Activated naive CD8-positive, alpha-beta T cell treated with anti-CD3 and anti-CD28 coated beads, Interleukin-2, amount 50 U/mL, for 16 hours (primary cell): ENCODE data around the gene ATM.
"Not testable (repeated sequence)": the region's sequence is repeated elsewhere in the genome, so short reads cannot be mapped to it uniquely, and the experiment has no call there.

Source experiments
- DNase-seq: peaks from one replicate; pipeline ENCODE4 v3.0.0-alpha.2; 2020; ENCODE audit warnings: low read depth, low spot score

ATM gene

DNA sequence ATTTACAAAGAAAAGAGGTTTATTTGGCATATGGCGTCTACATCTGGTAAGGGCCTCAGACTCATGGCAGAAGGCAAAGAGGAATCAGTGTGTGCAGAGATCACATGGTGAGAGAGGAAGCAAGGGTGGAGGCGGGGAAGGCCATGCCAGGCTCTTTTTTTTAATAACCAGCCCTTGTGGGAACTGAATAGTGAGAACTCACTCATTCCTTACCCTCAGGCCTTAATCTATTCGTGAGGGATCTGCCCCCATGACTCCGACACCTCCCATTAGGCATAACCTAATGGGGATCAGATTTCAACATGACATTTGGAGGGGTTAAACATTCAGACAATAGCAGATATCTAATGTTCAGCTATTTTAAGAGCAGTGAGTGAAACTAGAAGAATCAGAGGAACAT is 55.7 kb downstream of the ATM start:
- no peak for DNase-seq

DNA sequence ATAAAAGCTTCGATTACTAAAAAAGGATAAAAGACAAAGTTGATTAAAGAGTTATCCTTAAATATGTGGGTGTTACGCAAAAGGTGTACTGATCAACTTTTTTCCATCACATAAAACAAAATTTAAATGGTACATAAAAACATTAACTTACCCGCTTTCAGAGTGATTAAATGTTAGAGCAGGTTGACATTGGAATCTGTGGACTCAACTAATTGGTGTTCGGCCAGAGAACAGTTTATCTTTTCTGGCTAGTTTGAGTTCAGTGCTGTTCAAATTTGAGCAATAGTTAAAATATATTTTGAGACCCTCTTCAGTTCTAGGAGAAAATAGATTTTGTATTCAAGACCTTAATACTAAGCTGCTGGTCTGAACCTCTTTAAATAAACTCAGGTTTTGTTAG is 56.1 kb downstream of the ATM start:
- no peak for DNase-seq

DNA sequence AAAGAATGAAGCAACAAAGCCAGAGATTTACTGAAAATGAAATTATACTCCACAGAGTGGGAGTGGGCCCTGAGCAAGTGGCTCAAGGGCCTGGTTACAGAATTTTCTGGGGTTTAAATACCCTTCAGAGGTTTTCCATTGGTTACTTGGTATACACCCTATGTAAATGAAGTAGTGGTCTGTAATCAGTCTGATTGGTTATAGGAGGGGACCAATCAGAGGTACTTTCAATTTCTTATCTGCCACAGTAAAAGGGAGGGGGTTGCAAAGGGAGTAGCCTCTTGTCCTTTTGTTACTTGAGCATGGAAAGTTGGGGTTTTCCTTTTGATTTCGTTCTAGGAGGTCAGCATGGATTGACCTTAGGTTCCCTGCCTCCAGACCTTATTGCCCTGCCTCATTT is 63.5 kb downstream of the ATM start:
- no peak for DNase-seq

DNA sequence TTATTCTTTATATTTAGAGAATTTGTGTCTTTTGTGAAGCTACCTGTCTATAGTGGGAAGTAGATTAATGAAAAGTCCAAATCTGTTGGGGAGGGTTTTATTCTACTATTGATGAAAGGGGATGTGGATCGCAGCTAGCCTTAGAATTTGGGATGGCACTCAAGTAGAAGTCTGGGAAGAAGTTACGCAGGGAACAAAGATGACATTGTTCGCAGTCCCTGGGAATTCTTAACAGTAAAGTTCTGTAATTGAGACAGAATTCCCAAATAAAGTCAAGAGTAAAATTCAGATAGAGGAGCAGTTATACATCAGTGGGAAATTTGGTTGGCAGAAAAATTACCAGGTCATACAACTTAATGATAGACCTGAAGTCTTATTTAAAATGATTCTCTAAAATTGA is 64.1 kb downstream of the ATM start:
- no peak for DNase-seq

DNA sequence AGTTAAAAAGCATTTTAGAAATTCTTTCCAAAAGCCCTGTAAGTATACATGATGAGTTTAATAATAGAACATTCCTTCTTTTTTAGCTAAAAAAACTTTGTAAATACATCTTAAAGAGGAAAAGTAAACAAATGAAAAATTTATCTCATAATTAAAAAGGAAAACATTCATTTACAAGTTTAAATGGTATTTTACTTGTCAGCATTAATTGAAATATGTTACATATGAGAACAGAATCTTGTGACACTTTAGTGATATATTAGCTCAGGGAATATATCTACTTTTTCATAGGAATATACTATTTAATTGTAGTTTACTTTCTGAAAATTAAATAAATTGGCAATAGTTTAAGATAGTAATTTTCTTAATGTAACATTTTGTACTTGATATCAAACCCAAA is 66.2 kb downstream of the ATM start:
- DNase-seq, result not testable (repeated sequence)

DNA sequence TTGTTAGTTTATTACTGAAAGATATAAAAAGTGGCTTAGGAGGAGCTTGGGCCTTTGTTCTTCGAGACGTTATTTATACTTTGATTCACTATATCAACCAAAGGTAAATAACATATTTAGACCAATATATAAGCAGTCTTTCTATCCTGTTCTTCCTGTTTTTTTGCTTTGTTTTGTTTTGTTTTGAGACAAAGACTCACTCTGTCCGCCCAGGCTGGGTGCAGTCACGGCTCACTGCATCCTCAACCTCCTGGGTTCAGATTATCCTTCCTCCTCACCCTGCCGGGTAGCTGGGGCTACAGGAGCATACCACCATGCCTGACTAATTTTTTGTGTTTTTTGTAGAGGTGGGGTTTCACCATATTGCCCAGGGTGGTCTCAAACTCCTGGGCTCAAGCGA is 66.8 kb downstream of the ATM start:
- no peak for DNase-seq

DNA sequence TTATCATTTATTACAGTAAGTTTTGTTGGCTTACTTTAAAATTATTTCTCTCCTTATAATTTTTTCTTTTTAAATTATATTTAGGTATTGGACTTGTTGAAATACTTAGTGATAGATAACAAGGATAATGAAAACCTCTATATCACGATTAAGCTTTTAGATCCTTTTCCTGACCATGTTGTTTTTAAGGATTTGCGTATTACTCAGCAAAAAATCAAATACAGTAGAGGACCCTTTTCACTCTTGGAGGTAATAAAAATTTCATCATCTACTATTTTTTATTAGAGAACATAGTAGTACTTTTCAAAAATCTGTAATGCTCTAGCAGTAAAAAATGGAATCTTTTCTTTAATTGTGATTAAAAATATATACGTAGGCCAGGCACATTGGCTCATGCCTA is 70.4 kb downstream of the ATM start:
- DNase-seq, result no peak

DNA sequence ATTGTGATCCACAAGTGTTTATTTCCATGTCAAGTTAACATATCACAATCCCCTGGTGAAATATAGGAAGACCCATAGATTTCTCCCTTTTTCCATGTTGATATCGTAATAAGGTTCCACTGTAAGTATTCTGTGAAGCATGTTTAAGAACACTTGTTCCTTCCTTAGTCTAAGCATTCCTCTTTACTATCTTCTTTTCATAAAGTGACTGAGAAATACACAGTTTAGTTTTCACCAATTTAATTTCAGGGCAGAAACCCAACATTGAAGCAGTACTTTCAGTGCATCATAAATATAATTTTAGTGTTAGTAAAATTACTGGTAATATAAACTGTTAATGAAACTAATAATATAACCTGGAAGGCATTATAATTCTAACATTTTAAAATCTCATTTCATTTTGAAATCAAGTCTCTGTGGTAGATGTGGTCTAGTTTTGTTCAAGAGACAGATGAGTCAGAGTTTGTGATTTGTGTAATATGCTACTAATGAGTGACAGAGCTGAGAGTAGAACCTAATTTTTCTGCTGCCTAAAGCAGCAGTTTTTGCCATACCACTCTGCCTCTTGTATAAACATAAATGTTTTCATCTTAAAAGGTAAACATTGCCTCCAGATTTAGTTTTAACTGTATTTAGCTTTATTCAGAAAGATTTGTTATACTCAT is 79.4 kb downstream of the ATM start:
- DNase-seq, result no peak

DNA sequence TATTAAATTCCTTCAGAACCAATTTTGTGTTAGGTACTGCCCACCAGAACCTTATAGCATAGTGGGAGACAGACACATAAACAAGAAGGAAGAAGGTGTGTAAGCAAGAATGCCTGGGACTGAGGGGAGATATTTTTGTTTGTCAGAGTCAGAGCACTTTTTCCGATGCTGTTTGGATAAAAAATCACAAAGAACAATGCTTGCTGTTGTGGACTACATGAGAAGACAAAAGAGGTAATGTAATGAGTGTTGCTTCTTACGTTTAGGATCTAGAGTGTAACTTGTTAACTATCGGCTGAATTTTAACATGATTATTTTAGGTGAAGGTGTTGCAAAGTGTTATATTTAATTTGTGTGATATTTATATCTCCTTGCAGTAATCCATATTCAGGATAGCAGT is 84.9 kb downstream of the ATM start:
- DNase-seq, result no peak

DNA sequence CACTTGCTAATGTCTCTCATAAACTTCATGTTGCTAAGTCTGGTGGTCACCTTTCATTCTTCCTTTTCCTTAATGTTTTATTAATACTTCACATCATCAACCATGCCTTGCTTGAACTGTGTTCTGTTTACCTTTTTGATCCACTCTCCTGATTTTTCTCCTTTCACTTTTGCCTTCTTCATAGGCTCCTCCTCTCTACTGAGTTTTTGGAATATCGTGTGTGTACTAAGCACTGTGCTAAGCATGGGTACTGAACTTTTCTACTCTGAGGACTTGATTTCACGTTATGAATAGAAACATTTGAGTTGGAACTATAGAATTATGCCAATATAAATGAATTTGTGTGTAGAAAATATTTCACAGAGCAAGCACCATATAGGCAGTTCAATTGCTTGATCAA is 90.6 kb downstream of the ATM start:
- no peak for DNase-seq

DNA sequence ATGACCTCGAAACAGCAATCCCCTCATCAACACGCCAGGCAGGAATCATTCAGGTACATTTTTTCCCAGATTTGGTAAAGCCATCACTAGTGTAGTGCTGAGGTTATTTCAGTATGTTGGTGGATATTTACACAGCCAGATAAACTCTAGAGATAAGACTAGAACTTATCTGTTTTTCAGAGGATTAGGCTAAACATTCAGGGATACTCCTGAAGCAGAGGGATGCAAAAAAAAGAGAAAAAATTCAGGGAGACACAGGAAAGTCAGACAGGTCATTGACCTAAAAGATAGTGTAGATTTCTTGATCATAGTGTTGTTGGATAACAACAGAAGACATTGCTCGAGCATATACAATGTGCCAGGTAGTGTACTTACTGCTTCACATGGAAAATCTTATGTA is 93.2 kb downstream of the ATM start:
- DNase-seq, result no peak

DNA sequence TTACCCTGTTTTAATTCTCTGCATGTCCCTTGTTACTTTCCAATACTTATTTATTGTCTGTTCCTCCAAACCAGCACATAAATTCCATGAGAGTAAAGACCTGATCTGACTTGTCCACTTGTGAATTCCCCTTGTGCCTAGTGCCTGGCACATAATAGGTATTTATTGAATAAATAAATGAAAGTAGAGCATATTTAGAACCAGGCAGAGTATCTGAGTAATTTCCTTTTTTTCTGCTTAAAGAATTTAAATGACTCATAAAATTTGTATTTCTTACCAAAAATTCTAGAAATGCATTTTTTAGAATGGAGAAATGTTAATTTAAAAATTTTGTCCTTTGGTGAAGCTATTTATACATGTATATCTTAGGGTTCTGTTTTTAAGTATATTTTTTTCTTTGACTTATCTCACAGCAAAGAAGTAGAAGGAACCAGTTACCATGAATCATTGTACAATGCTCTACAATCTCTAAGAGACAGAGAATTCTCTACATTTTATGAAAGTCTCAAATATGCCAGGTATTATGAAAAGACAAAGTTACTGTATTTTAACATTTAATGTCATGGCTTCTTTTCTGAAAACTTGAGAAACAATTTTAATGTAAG is 96.8 kb downstream of the ATM start:
- DNase-seq, result no peak

DNA sequence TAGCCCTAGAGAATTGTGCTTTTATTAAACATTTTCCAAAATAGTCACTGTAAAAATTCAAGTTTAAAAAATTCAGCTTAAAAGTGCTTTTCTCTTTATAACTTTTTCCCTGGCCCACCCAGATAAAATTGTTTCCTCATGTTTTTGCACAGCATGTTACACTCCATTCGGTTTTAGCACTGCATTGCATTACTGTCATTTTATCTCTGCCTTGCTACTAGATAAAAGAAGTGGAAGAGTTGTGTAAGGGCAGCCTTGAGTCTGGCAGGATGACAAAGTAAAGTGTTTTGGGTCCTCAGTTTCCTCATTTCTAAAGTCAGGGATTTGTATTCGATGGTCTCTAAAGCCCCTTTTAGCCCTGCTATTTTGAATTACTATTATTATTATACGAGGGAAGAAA is 99.8 kb downstream of the ATM start:
- no peak for DNase-seq

DNA sequence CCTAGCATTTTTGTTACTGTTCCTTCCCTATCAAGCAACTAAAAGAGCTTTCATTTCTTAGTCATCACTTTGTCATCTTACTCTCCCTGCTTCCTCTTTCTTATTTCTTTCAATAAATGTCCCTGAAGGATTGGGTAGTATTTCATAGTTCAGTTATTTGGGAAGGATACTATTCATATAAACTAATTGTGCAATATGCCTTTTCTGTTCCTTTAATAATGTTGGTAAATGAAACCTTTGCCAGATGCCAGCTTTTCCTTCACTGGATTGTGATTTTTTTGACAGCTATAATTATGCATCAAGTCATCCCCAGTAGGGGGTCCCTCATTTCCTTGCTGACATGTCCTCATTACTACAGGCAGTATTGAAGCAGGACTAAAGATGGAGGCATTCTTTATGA is 101.7 kb downstream of the ATM start:
- DNase-seq, result no peak

DNA sequence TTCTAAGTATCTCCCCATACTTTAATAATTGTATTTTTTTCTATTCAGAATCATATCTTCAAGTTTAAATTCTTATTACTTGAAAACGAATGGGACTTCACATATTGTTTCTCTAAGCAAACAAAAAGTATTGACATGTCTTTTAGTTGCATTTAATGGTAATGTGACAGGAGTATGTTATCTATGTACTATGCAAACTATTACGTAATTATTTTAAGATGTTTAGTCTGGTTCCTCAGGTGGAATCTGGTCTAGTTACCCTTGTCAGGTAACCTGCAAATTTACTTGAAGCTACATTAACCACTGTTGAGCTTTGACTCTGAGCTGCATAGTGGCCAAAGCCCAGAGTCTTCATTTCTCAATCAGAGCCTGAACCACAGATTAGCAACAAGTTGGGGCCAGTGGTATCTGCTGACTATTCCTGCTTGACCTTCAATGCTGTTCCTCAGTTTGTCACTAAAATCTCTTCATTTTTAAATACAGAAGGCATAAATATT is 110.6 kb downstream of the ATM start:
- DNase-seq, result no peak

DNA sequence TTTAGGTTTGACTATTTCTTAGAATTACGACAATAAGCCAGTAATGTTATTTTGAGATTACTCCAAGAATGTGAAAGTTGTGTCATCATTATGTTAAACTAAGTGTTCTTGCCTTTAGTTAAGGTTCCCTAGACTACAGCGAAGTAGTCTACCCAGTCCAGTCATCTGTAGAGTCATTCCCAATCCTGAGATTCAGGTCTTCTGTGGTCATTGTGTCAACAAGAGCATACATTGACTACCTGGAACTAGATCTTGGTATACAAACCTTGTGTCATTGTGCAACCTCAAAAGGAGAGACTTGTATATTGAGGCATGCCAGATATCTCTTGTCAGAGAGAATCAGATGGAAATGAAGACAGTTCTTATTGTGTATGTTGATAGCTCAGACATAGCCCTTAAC is 115.9 kb downstream of the ATM start:
- DNase-seq, result no peak

DNA sequence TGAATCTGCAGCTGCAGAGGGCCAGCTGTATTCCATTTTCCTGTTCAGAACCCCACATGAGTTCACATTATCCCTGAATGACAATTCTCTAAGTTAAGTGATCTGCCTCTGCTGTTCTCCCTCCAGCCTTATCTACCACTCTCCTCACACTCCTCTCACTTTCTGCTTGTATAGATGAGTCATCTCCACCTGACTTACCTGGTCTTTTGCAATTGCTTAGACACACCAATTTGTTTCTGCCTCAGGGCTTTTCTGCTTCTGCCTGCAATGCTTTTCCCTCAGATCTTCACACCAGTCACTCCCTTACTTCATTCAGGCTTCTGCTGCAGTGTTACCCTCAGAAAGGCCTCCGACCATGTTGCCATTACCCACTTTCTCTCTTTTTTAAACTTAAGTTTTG is 118.1 kb downstream of the ATM start:
- no peak for DNase-seq

DNA sequence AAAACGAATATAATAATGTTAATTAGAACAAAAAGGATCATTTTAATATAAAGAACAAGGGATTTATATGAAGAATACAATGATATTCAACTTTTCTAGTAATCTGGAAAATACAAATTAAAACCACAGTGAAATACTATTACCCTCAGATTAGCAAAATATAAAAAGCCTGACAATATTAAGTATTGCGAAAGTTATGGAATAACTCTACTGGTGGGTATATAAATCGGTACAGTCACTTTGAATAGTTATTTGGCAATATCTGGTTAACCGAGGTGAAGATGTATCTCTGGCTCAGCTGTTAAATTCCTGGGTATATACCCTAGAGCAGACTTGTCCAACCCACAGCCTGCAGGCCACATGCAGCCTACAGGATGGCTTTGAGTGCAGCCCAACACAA is 118.8 kb downstream of the ATM start:
- no peak for DNase-seq

DNA sequence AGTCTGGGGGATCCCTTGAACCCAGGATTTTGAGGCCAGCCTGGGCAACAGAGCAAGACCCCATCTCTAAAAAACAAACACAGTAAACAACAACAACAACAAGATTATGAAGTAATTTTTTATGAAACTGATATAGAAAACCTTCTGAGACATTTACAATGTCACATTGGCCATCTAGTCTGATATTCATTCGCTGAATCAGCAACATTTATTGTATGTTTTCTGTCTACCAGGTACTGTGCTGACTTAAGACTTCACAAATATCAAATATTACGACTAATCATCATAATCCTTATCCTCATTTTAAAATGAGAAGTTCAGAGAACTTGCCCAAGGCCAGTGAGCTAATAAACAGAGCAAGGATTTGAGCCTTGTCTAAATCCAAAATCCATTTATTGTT is 120.8 kb downstream of the ATM start:
- DNase-seq, result no peak

DNA sequence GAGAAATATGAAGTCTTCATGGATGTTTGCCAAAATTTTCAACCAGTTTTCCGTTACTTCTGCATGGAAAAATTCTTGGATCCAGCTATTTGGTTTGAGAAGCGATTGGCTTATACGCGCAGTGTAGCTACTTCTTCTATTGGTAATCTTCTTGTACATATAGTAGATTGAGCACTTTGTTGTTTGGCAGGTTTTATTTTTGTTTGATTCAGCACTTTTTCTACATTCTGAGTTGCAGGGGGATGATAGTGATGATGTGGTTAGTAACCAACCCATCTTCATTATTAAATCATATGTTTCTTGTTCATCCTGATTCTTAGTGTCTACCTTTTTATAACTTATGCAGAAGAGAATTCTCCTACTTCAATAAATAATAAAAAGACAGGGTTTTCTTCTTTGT is 122.9 kb downstream of the ATM start:
- no peak for DNase-seq

DNA sequence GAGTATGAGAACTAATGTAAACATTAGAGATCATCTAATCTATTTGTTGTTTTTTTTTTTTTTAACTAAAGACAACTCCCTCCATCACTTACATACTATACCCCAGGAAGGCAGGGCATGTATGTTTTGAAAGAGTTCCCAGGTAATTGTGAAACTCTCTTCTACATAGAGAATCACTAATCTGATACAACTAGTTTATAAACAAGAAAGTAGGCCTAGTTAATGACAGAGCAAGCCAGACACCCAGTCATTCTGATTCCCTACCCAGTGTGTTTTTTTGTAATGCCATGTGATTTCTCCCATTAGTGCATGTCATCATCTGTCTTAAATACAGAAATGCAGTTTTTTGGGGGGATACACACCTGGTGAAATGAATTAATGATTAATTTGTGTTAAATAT is 123.6 kb downstream of the ATM start:
- DNase-seq, result no peak

DNA sequence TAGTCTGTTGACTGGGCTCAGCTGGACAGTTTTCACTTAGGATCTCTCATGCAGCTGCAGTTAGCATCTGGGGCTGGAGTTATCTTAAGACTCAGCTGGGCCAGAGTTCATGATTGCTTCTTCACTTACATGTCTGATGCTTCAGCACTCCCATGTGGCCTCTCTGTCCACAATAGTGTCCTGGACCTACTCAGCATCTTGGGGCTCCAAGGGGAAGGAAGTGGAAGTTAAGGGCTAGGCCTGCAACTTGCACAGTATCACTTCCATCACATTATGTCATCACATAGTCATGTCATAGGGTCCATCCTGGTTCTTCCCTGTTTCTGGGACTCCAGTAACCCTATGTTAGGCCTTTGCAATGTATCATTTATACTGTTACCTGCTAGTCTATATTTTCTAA is 128.6 kb downstream of the ATM start:
- DNase-seq, result no peak

DNA sequence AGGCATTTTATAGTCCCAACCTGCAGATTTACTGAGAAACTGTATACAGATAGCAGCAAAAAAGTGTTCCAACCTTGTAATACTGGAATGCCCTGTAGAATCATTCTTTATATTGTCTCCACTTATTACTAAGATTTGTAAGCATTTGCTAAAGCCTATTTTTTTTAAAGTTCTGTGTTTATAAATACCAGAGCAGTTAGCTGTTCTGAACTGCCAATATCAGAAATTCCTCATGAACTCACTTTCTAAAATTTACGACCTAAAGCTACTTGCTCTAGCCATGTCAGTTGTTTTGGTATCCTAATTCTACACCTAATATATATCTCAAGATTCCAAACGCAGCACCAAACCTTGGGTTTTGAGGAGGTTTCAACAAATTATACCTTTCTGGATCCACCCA is 141.3 kb downstream of the ATM start:
- DNase-seq, result no peak

DNA sequence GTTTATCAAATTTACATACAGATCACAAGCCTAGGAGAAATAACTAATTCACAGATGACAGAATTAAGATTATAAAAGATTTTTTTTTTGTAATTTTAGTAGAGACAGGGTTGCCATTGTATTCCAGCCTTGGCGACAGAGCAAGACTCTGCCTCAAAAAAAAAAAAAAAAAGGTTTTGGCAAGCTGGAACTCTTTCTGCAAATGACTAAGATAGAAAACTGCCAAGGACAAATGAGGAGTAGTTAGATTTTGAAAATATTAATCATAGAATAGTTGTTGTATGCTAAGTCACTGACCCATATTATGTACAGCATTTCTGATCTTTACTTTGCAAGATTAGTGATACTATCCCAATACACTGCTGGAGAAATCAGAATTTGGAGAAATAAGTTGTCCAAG is 145.3 kb downstream of the ATM start:
- DNase-seq, result no peak
